ENCODE results near the gene DHX15.

DNA sequence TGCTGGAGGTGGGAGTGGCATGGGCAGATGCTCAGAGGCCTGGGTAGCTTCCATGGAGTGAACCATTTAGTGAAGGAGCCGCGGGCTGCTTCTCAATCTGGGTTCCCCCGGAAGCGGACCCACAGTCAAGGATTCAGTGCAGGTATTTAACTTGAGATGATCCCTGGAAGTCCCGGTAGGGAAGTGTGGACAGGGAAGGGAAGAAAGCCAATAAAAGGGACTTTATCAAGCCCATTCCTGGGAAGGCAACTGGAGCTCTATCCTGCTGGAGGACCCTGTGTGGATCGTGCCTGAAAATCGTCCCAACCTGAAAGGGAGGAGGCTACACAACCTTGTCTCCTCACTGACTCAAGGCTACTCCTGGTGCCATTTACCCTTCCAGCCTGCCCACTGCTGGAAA is 76.9 kb downstream of the DHX15 start:
- TF ChIP-seq, protein P1, sequence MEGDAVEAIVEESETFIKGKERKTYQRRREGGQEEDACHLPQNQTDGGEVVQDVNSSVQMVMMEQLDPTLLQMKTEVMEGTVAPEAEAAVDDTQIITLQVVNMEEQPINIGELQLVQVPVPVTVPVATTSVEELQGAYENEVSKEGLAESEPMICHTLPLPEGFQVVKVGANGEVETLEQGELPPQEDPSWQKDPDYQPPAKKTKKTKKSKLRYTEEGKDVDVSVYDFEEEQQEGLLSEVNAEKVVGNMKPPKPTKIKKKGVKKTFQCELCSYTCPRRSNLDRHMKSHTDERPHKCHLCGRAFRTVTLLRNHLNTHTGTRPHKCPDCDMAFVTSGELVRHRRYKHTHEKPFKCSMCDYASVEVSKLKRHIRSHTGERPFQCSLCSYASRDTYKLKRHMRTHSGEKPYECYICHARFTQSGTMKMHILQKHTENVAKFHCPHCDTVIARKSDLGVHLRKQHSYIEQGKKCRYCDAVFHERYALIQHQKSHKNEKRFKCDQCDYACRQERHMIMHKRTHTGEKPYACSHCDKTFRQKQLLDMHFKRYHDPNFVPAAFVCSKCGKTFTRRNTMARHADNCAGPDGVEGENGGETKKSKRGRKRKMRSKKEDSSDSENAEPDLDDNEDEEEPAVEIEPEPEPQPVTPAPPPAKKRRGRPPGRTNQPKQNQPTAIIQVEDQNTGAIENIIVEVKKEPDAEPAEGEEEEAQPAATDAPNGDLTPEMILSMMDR (IDR thresholded peaks at IDR 0.05; ENCODE audit: insufficient read depth, low read depth, low read length), result no peak
- no peak for TF ChIP-seq EZH2 (IDR thresholded peaks at IDR 0.05; ENCODE audit: insufficient read depth, low read length)

All from astrocyte (in vitro differentiated cells and primary cell).